GM23248 (cell line): Measurements from ENCODE around the gene RAD51B. TPM values are rescaled to one million over a fixed set of nuclear protein-coding genes. Genes with fewer than 3 reads are reported as not detected.

ENCODE experiments used
- DNase-seq: peaks from one replicate; pipeline ENCODE4 v3.0.0-alpha.2; 2015
- H2AFZ ChIP-seq: fragments of 200-600 bp; sonication (generic); 2 replicates; pipeline ENCODE4 v1.6.1; 2016; ENCODE audit warnings: antibody characterized with exemption
- H3F3A ChIP-seq: fragments of 200-600 bp; sonication (generic); 2 replicates; pipeline ENCODE4 v1.6.1; 2016; ENCODE audit warnings: mild to moderate bottlenecking, antibody characterized with exemption, mixed run types; ENCODE audit not compliant: insufficient read depth
- H3K27ac ChIP-seq: fragments of 200-600 bp; sonication (generic); 2 replicates; pipeline ENCODE4 v1.5.1; 2016; ENCODE audit warnings: mild to moderate bottlenecking
- H3K27me3 ChIP-seq: fragments of 200-600 bp; sonication (generic); replicated peaks from 2 replicates; pipeline ENCODE4 v1.6.1; 2016; ENCODE audit warnings: mild to moderate bottlenecking; ENCODE audit not compliant: insufficient read depth
- H3K36me3 ChIP-seq: fragments of 200-600 bp; sonication (generic); 2 replicates; pipeline ENCODE4 v1.6.1; 2016; ENCODE audit warnings: low read depth, mild to moderate bottlenecking
- H3K4me1 ChIP-seq: fragments of 200-600 bp; sonication (generic); 2 replicates; pipeline ENCODE4 v1.6.1; 2016; ENCODE audit warnings: mild to moderate bottlenecking; ENCODE audit not compliant: insufficient read depth
- H3K4me2 ChIP-seq: fragments of 200-600 bp; sonication (generic); one replicate; pipeline ENCODE4 v1.6.1; 2016; ENCODE audit warnings: mild to moderate bottlenecking; ENCODE audit not compliant: unreplicated experiment
- H3K4me3 ChIP-seq: fragments of 200-600 bp; sonication (generic); 2 replicates; pipeline ENCODE4 v1.5.1; 2016; ENCODE audit warnings: mild to moderate bottlenecking
- H3K79me2 ChIP-seq: fragments of 200-600 bp; sonication (generic); 2 replicates; pipeline ENCODE4 v1.6.1; 2016; ENCODE audit warnings: mild to moderate bottlenecking; ENCODE audit not compliant: insufficient read depth
- H3K9ac ChIP-seq: fragments of 200-600 bp; sonication (generic); 2 replicates; pipeline ENCODE4 v1.6.1; 2016; ENCODE audit warnings: mild to moderate bottlenecking
- H3K9me2 ChIP-seq: fragments of 200-600 bp; sonication (generic); 2 replicates; pipeline ENCODE4 v1.6.1; 2016; ENCODE audit warnings: mixed run types, mild to moderate bottlenecking, moderate library complexity; ENCODE audit not compliant: insufficient read depth
- H3K9me3 ChIP-seq: fragments of 200-600 bp; sonication (generic); one replicate; pipeline ENCODE4 v1.6.1; 2017; ENCODE audit warnings: low read depth
- H4K20me1 ChIP-seq: fragments of 200-600 bp; sonication (generic); 2 replicates; pipeline ENCODE4 v1.6.0; 2016; ENCODE audit not compliant: insufficient read depth
- EZH2 ChIP-seq: fragments of 200-600 bp; sonication (generic); IDR thresholded peaks from 2 replicates; pipeline ENCODE4 v1.6.1; 2018; ENCODE audit warnings: antibody characterized with exemption, mild to moderate bottlenecking; ENCODE audit not compliant: insufficient read depth, poor library complexity, severe bottlenecking
- EZH2phosphoT487 ChIP-seq: fragments of 200-600 bp; sonication (generic); IDR thresholded peaks from 2 replicates; pipeline ENCODE4 v1.6.1; 2018; ENCODE audit warnings: antibody characterized with exemption, moderate library complexity, mild to moderate bottlenecking, low read depth; ENCODE audit not compliant: insufficient read depth
- WGBS, 2 experiments: methylation state at CpG; one replicate each; pipeline ENCODE4 v1.1.6; 2015 to 2017; ENCODE audit warnings: low lambda C conversion rate in 2 of 2, low coverage in 1 of 2; ENCODE audit errors: missing lambda C conversion rate in 2 of 2; 5-methylcytosine and 5-hydroxymethylcytosine counted together
- in situ Hi-C: fragments of 300-500 bp; cut with MboI; formaldehyde crosslinking; loops from 2 replicates; pipeline ENCODE4 v1.15.0; 2020
- polyA plus RNA-seq: library from polyadenylated mRNA; unstranded; fragments of >200 nt; fragmentation: Nextera tagmentation; extraction: Ambion mirVana; gene quantifications from 2 replicates; pipeline ENCODE4 v1.2.1, GENCODE V29; 2016
- total RNA-seq: library from RNA; depleted of rRNA; stranded (reverse); fragments of >200 nt; shearing (Covaris generic); gene quantifications from 2 replicates; pipeline ENCODE4 v1.2.3, GENCODE V29; 2014

RAD51B gene
- total and polyA plus RNA-seq, 2 experiments from 2014 or later = 4.0 to 8.8 TPM

DNA sequence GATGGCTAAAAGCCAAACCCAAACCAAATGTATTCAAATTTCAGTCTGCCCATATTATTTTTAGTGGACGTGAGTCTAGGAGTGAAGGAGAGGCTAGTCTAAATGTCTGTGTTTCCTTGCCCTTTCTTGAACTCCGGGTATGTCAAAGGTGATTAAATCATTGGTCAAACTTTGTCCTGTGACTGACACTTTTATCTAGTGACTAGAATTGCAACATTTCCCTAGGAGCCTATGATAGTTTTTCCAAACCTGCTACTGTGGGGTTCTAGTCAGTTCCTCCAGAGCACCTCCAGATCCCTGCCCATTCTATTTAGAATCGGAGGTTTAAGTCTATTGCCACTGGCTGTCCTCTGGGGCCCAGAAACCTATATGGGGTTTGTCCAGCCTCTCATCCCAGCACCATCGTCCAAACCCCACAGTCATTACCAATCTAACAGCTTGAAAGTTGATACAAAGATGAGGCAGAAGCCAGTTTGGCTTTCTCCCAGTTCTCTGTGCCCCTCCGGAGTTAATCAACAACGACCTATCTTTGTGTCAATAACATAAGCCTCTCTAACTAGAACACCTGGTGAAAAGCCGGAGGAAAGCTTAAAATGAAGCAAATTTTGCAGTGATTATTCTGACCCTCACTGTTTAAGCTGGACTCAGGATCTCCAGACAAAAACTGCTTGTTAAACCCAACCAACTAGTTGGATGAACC is 666.6 kb downstream of the RAD51B start:
- H3F3A ChIP-seq = peaks cover 7% of the 10 kb centered on the region; the same call in 1 of the 2 replicates
- H4K20me1 ChIP-seq = no peaks in the 10 kb centered on the region
- no peaks in the 10 kb centered on the region for H3K36me3 ChIP-seq
- H3K9me3 ChIP-seq = no peaks in the 10 kb centered on the region
- WGBS, 2 experiments = 84 to 87% methylated on average over 7 of the region's 7 CpGs
- H3K27me3 ChIP-seq = no peaks in the 10 kb centered on the region
- in situ Hi-C loops = no loop called here
- H3K4me3 ChIP-seq = no peak overlapping the region
- TF ChIP-seq EZH2phosphoT487 (no peak), EZH2 (no peak)
- no peak overlapping the region for H3K9ac ChIP-seq
- no peaks in the 10 kb centered on the region for H3K79me2 ChIP-seq
- DNase-seq = no peak
- no peak overlapping the region for H3K27ac ChIP-seq
- H3K4me2 ChIP-seq = no peak overlapping the region
- H3K4me1 ChIP-seq = peaks cover 19% of the 10 kb centered on the region
- H2AFZ ChIP-seq = no peak overlapping the region
- H3K9me2 ChIP-seq = no peaks in the 10 kb centered on the region

DNA sequence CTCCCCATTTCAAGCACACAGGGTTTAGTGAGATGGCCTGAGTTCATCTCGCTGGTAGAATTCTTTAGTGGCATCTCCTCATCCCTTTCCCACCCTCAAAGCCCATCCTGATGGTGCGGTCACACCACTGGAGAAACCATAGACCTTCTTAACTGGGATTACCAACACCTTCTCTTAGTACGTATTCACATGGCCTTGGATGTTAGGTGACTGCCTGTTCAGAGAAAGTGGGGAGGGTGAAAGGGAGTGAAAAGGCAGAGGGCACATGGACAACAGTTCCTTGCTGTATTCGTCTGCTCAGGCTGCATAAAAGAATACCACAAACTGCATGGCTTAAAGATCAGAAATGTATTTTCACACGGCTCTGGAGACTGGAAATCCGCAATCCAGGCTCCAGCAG is 667.2 kb downstream of the RAD51B start:
- H3K36me3 ChIP-seq = no peaks in the 10 kb centered on the region
- H3K4me3 ChIP-seq = no peak overlapping the region
- no peak for TF ChIP-seq EZH2phosphoT487
- TF ChIP-seq EZH2 = no peak
- no peak overlapping the region for H3K27ac ChIP-seq
- H3K4me2 ChIP-seq = no peak overlapping the region
- H3K9me2 ChIP-seq = no peaks in the 10 kb centered on the region
- no peaks in the 10 kb centered on the region for H3K9me3 ChIP-seq
- 98 to 99% methylated on average over 6 of the region's 6 CpGs for WGBS, 2 experiments
- peaks cover 19% of the 10 kb centered on the region for H3K4me1 ChIP-seq
- DNase-seq = no peak
- in situ Hi-C loops = no loop called here
- H3K27me3 ChIP-seq = no peaks in the 10 kb centered on the region
- peaks cover 7% of the 10 kb centered on the region; the same call in 1 of the 2 replicates for H3F3A ChIP-seq
- H4K20me1 ChIP-seq = no peaks in the 10 kb centered on the region
- no peaks in the 10 kb centered on the region for H3K79me2 ChIP-seq
- no peak overlapping the region for H3K9ac ChIP-seq
- H2AFZ ChIP-seq = no peak overlapping the region

DNA sequence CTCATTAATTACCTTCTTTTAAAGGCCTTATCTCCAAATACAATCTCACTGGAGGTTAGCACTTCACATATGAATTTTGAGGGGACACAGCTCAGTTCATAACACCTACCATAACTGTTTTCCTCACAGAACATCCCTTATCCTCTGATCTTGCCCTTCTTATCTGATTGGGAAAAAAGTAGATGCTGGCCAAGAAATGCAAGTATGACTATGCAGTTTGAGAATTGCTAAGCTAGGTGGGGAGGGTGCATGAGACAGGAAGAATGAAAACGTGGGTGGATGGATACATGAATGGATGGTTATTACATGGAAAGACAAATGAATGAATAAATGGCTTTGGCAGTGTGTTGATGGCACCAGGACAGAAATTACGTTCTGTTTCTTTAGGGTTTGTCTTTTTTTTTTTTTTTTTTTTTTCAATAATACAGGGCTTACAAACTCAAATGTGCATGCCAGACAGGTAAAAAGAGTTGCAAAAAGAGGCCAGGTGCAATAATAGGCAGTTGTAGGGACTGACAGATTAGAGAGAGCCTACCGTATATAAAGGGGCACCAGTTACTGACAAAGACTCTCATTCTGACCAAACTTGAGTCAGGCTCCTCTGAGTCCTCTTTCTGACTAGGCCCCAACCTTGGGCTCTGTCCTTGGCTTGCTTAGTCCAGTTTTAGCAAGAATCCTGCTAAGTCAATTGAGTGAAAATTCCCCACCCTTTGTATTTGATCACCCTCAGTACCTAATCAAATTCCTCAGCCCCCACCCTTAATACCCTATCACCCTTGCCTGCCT is 668.4 kb downstream of the RAD51B start:
- Histone ChIP-seq H3K4me1 (peaks cover 19% of the 10 kb centered on the region), H3K9me3 (no peaks in the 10 kb centered on the region), H3F3A (peaks cover 7% of the 10 kb centered on the region; the same call in 1 of the 2 replicates), H3K9ac (no peak overlapping the region), H3K36me3 (no peaks in the 10 kb centered on the region), H3K4me2 (no peak overlapping the region), H3K9me2 (no peaks in the 10 kb centered on the region), H2AFZ (no peak overlapping the region), H3K27ac (peak overlapping the region; percentile 32), H3K4me3 (no peak overlapping the region), H4K20me1 (no peaks in the 10 kb centered on the region), H3K79me2 (no peaks in the 10 kb centered on the region), H3K27me3 (no peaks in the 10 kb centered on the region)
- TF ChIP-seq EZH2 (no peak), EZH2phosphoT487 (no peak)
- 33% methylated on average over 3 of the region's 3 CpGs for WGBS, 2 experiments
- peak; percentile 80 for DNase-seq
- in situ Hi-C loops = no loop called here

DNA sequence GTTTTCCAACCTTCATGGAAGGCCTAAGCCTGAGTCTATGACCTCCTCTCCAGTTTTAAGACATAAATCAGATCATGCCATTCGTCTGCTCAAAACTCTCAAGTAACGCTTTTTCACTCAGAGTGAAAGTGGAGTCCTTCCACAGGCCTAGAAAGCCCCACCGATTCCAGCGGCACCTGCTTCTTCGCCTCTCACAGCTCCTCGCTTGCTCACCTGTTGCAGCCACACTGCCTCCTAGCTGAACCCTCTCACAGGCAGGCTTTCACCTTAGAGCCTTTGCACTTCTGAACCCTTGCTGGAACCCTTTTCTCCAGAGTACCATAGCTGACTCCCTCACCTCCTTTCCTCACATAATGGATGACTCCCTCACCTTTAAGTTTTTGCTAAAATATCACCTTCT is 672.2 kb downstream of the RAD51B start:
- no peak overlapping the region for H3K9ac ChIP-seq
- H3K27ac ChIP-seq = no peak overlapping the region
- no peaks in the 10 kb centered on the region for H3K9me3 ChIP-seq
- no peak overlapping the region for H3K4me2 ChIP-seq
- H3K36me3 ChIP-seq = no peaks in the 10 kb centered on the region
- no peaks in the 10 kb centered on the region for H3K9me2 ChIP-seq
- no peak for TF ChIP-seq EZH2phosphoT487
- no peak for TF ChIP-seq EZH2
- in situ Hi-C loops = no loop called here
- H3K27me3 ChIP-seq = no peaks in the 10 kb centered on the region
- no peaks in the 10 kb centered on the region for H3K79me2 ChIP-seq
- H4K20me1 ChIP-seq = no peaks in the 10 kb centered on the region
- H3K4me1 ChIP-seq = peaks cover 14% of the 10 kb centered on the region
- 99% methylated on average over 6 of the region's 6 CpGs for WGBS, 2 experiments
- H3K4me3 ChIP-seq = no peak overlapping the region
- no peak overlapping the region for H2AFZ ChIP-seq
- H3F3A ChIP-seq = peaks cover 7% of the 10 kb centered on the region; the same call in 1 of the 2 replicates
- DNase-seq = no peak
